HEK293T (cell line): ENCODE data around the gene DUSP22.

Source experiments
- CTBP1 ChIP-seq: fragments of 450-650 bp; IDR thresholded peaks from 2 replicates; pipeline ENCODE4 v1.6.1; 2016; ENCODE audit warnings: borderline replicate concordance
- FOXM1 ChIP-seq: fragments of 450-650 bp; IDR thresholded peaks from 2 replicates; pipeline ENCODE4 v1.6.1; 2017; ENCODE audit warnings: mild to moderate bottlenecking, borderline replicate concordance
- HDGF ChIP-seq: fragments of 450-650 bp; IDR thresholded peaks from 2 replicates; pipeline ENCODE4 v1.6.1; 2017; ENCODE audit warnings: antibody characterized with exemption, borderline replicate concordance
- L3MBTL2 ChIP-seq: fragments of 450-650 bp; conservative IDR thresholded peaks from 2 replicates; pipeline ENCODE4 v1.6.1; 2016; ENCODE audit warnings: mild to moderate bottlenecking

GRCh38 chr6:321158-321438, 28.8 kb downstream of the DUSP22 start:
- TF ChIP-seq HDGF (no peak), CTBP1 (no peak), FOXM1 (no peak), L3MBTL2 (no peak)
